GM21825 (cell line): ENCODE data around the gene SCARF1.

ENCODE experiments used
- ATAC-seq: cut with Tn5 transposase; IDR thresholded peaks from one replicate; pipeline ENCODE4 v1.9.1; 2021; ENCODE audit warnings: mild to moderate bottlenecking, moderate library complexity; ENCODE audit not compliant: unreplicated experiment

Gene SCARF1

DNA sequence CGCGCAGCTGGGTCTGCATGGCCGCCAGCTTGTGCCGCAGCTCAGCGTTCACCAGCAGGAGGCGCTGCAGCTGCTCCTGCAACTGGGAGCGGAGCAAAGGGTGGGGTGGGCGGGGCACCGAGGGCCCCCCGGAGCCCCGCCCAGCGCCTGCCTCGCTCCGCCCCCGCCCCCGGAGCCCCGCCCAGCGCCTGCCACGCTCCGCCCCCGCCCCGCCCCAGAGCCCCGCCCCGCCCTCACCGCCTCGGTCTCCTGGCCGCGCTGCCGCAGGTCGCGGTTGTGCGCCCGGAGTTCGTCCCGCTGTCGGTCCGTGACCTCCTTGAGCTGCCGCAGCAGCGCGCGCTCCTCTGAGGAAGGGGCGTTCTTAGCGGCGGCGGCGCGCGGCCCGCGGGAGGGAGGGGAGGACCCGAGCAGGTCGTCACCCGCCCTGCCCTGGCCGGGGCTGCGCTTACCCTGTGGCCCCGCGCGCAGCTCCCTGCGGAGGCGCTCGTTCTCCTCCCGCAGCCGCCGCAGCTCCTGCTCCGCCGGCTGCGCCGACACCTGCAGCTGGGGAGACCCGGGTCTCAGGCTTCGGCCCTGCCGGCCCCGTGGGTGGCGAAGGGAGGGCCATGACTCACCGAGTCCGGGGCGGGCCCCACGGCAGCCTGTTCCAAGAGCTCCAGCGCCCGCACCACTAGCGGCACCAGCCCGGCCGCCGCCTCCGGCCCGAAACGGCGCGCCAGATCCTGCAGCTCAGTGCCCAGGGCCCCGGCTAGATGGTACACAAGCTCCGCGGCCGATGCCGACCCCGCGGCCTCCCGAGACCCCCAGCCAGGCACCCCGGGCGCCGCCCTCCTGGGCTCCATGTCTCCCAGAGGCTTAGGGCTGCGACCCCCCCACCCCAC, 3.7 kb upstream of the SCARF1 start:
- ATAC-seq, result peak; percentile 41

DNA sequence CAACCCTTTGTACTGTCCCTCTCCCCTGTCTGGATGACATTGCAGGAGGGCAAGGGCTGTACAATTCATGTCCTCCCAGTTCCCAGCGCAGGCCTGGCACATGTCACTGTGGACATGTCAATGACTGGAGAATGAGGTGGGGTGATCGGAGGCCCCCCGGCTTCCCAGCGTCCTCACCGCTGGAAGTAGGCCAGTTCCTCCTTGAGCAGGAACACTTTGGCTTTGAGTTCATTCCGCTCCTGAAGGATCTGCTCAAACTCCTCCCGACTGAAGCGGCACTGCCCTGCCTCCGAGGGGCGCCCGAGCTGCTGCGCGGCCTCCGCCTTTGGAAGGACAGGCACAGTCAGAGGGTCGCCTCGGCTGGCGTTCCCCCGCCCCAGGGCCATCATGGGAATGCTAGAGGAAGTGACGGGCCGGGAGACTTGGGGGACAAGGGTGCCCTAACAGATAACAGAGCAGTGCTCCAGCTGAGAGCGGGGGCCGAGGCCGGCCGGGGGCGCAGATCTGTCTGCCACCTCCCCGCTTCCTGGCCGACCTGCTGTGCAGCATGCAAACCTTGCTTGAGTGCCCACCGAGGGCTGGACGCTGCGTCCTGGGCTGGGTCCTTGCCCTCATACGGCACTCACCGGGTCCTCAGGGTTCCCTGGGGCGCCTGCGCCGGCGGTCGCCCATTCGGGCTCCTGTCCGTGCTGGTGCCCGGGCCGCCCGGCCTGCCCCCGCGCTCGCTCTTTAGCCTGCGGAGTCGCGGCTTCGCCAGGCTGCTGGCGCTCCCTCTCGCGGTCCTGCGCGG, 2.8 kb upstream of the SCARF1 start:
- peak; percentile 47 for ATAC-seq

DNA sequence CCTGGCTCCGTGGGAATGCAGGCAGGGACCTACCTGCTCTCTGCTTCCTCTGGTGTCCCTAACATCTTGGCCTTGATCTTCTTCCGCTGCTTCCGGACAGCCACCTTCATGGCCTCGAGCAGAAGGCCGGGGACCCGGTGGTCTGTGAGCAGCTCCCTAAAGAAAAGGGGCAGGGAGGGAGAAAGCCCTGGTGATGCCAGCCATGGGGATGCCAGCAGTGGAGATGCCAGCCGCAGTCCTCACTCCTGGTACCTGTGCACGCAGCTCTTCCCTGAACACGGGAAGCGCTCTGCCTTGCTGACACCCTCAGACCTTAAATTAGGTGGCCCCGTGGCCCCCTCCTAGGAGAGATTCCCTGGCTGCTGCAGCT, 2.3 kb upstream of the SCARF1 start:
- no peak for ATAC-seq

DNA sequence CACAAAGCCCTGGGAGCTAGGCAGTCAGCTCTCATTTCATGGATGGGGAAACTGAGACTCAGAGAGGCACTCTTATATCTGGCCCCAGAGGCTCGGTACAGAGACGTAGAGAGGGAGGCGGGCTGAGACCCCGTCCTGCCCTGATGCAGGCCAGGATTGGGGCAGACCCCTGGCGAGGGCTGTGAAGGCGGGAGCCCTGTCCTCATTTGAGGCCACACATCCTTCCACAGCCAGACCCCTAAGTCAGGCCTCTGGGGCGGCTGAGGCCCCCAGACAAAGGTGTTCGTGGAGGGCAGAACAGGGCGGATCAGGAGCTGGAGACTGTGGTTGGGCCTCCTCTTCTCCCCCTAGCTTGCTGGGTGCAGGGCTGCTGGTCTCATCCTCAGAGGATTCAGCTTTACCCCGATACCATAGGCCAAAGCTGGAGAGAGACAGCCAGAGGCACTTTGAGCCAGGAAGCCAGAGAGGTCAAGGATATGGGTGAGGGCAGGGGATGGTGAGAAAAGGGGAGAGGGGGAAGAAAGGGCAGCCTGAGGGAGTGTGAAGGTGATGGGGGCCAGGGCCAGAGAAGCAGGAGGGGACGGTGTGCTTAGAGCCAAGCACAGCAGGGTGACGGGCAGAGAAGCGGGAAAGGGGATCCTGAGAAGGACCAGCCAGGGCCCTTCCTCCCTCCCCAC, 805 bp upstream of the SCARF1 start:
- ATAC-seq, result no peak

DNA sequence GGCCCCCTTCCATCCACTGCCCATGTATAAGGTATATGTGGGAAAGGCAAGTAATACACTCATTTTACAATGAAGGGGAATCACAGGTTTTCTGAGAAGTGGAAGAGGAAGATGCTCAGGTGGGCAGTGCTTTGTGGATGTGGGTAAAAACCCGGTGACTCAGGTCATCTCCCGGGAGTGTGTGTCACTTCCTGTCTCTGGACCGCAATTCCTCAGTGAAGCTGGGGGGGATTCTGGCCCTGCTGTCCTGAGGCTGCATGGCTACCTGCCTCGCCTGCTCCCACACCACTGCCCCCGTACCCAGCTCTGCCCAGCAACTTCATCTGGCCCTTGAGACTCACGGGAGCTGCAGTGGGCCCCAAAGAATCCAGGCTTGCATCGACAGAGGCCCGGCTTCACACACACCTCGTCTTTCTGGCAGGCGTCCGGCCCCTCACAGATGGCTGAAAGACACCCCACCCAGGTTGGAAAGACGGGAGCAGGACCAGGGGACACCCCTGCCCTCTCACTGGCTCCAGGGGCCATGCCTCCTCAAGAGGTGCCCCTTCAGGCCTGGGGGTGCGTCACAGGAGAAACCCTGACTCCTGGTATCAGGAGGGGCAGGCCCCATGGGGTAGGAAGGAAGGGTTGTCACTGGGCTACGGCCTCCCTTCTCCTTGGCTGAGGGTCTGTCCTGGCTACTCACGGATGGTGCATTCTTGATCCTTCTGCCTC, 882 bp downstream of the SCARF1 start:
- ATAC-seq, result no peak

DNA sequence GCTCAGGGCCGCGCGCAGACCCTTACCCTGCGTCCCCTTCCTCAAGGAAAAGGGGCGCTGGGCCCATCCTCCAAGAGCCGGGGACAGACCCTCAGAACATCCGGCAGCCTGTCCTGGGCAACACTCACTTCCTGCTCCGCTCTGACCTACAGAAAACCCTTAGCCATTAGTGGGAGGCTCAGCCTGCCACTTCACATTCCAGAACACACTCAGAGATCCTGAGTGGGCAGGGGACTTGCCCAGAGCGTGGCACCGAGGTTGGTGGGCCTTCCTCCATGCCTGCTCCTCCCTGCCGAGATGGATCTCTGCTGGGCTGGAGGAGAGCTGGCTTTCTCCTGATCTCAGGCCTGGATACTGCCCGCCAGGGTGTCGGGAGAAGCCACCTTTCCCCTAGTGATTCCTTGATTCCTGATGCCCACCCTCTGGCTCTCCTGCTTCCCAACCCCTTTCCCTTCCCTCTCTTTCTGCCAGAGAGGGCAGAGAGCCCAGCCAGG, 1.5 kb downstream of the SCARF1 start:
- no peak for ATAC-seq

DNA sequence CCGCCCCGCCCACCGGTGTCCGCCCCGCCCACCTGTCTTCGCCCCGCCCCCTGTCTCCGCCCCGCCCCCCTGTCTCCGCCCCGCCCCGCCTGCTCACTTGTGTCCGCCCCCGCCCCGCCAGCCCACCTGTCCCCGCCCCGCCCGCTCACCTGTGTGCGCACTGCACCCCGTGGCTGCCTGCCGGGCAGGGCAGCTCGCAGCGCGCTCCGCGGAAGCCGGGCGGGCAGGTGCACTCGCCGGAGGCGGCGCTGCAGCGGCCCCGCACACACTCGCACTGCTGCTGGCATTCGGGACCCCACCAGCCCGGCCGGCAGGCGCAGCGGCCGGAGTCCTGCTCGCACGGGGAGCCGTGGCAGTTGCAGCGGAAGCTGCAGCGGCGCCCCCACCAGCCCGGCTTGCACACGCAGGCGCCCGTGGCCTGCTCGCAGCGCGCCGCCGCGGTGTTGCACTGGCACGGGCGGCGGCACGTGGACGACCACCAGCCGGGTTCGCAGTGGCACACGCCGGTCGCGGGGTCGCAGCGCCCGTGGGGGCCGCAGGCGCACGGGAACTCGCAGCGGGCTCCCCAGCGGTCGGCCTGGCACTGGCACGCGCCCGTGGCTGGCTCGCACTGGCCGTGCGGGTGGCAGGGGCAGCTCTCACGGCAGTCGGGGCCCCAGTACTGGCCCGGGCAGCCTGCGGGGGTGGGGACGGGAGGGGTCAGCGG, 2.1 kb downstream of the SCARF1 start:
- no peak for ATAC-seq

DNA sequence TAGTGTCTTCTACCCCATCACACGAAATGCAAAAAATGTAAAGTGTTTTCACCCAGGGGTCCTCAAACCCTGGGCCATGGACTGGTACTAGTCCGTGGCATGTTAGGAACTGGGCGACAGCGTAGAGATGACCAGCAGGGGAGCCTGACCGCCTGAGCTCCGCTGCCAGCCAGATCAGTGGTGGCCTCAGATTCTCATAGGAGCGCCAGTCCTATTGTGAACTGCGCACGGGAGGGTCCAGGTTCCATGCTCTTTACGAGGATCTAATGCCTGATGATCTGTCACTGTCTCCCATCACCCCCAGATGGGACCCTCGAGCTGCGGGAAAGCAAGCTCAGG, 4.5 kb downstream of the SCARF1 start:
- no peak for ATAC-seq

DNA sequence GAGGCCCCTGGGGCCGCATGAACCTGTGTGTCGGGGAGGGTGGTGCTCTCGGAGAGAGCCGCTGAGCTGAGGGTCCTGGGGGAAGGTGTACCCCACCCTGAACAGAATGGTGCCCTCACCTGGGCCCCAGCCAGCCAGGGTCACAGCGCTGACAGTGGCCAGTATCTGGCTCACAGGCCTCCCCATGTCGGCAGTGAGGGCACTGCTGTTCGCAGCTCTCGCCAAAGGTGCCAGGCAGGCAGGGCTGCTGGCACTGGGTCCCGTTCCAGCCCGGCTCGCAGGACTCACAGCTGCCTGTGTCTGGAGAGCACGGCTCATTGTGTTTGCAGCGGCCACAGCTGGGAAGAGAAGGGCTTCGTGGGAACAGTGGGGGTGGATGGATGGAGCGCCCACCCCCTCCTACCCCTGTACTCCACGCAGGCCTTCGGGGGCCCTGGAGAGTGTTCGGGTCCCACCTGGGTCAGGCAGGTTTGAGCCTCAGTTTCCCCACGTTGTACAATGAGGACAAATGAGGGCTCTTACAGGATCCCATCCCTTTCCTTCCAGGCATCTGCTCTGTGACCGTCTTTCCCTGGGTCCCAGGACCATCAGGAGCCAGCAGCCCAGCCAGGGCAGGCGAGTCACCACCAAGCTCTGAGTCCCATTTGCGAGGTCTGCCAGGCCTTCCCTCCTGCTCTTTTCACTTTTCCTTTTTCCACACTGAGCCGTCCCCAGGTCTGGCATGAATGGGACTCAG, 5.0 kb downstream of the SCARF1 start:
- ATAC-seq, result no peak

DNA sequence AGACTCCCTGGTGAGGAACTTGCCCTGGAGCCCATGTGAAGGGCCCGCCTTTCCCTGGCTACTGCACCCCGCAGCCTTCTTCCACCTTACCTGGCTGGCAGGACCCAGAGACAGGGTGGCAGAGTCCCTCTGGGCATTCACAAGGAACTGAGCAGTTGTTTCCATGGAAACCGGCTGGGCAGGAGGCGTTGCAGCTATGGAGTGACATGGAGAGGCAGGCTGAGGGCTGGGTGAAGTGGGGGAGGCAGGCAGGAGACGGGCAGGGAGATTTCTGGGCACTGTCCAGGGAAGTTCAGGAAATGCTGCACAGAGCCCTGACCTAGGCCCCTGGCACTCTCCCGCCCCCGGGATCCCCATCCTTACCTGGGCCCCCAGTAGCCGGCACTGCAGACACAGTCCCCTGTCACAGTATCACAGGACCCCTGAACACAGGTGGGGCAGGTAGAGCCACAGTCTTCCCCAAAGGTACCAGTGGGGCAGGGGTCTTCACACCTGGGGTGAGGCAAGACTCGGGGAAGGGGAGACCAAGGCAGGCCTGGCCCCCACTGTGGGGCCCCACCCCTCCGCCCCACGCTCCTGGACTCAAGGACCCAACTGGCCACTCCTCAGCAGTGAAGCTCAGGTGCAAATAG, 5.9 kb downstream of the SCARF1 start:
- no peak for ATAC-seq

DNA sequence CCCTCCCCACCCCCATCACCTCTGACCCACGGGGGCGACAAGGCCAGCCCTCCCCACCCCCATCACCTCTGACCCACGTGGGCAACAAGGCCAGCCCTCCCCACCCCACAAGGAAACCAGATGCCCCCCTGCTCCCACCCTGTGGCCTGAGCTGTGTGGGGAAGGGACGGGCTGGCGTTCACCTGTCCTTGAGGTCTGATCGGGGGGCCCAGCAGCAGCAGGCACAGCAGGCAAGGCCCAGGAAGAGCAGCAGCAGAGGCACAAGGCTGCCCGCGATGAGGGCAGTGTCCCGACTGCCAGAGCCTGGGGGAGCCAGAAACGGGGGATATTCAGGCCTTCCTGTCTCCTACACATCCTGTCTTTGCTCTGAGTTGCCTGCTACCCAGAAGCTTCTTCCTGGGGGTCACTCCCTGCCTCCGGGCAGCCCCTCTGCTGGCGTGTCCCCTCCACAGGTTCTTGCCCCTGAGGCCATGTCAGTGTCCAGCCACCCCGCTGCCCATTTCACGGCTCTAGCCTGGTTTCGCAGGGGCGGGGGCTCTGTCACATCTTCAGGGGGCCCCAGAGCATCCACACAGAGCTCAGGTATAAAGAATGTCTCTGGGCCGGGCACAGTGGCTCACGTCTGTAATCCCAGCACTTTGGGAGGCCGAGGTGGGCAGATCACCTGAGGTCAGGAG, 6.8 kb downstream of the SCARF1 start:
- ATAC-seq, result no peak

DNA sequence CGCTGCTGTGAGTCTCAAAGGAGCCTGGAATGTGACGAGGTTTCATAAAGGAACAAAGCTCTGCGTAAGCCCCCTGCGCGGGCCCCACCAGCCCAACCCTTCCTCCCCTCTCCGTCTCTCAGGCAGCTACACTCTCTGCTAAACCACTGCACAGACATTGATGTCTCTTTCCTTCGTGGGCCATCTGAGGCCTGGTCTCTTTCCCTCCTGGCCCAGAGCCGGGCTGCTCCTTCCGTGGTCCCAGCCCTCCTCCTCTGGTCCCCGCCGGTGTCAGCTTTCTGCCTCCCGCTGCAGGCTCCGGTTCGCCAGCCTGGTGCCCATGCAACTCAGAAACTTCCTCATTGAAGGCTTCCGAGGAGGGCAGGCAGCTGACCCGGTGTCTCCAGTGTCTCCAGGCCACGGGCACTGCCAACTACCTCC, 7.4 kb downstream of the SCARF1 start:
- ATAC-seq, result no peak

DNA sequence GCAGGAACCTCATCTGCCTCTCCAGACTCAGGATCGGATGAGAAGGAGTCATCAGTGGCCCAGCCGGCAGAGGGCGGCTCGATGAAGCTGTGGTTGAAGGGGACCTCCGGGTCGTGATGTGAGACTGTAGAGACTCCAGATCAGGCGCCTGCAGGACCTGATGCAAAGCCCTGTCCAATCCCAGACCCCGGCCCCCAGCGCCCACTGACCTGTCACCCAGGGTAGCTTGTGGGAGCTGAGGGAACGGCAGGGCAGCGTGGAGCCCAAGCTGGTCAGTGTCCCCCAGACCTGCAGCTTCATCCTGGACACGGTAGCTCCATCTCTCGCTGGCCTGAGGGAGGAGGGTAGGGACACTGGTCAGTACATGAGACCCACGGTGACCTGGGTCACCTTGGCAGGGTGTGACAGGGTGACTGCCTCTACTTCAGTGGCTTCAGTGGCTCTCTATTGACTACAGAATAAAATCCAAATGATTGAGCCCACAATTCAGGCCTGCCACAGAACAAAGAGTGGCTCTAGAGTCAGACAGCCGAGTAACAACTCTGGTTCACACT, 8.7 kb downstream of the SCARF1 start:
- ATAC-seq, result no peak

DNA sequence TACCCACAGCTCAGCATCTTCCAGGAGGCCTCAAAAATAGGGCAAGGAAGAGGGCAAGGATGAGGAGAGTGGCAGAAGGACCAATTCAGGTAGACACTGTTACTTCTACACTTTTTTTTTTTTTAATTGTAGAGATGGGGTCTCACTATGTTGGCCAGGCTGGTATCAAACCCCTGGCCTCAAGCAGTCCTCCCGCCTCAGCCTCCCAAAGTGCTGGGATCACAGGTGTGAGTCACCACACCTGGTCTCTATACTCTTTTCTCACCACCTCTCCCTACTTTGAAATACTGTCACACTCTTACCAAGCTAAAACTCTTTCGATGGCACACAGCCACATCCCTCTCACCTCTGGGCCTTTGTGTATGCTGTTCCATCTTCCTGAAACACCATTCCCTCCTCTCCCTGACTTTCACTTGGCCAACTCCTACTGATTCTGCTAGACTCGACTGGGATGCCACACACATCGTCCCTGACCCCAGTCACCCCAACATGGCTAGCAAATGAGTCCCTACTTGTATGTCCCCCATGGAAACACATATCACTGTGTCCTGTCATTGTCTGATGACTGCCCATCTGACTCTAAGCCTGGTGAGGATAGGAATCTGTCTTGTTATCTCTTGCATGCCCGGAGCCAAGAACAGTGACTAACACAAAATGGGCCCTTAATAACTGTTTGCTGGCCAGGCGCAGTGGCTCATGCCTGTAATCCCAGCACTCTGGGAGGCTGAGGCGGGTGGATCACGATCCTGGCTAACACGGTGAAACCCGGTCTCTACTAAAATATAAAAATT, 9.7 kb downstream of the SCARF1 start:
- no peak for ATAC-seq

DNA sequence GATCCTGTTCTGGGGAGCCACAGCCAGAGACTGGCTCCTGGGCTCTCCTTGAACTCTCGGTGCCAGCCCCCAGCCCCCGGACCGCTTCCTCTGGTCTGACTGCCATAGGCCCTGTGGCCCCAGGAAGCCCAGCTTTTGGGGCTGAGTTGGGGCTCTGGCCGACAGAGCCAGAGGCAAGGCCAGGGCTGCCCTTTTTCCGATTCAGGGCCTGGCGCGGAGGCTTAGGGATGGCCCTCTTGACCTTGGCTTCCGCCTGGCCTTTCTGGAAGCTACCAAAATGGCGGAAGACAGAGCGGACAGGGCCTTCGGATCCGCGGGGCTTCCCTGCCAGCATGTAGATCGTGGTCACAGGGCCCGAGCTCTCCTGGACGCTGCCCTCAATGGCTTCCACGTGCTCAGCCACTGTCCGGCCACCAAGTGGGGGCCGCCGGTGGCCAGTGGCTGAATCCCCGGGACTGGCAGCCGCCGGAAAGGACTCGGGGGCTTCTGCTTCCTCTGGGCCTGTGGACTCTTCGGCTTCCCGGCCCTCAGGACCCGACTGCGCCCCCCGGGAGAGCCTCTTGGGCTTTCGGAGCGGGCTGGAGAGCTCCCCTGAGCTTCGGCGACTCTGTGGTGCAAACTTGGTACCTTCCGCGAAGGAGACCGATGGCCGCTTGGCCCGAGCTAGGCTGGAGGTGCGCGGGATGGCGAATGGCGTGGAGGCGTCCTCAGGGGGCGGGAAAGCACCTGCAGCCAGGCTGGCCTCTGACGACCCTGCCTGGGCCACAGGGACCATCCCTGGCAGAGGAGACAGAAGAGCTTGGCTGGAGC, 10.5 kb downstream of the SCARF1 start:
- no peak for ATAC-seq

DNA sequence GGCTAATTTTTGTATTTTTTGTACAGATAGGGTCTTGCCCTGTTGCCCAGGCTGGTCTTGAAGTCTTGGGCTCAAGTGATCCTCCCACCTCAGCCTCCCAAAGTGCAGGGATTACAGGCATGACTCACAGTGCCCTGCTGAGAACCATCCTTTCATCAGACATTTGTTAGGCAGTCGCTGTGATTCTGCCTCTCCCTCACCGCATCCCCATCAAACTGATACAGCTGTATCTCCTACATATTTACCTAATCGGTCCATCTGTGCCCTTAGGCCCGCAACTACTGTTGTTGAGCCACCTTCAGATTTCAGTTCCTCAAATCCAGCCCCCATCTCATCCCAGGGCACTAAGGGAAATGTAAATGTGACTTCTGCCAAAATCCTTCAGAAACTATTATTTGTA, 14.9 kb downstream of the SCARF1 start:
- no peak for ATAC-seq
